GM19025 (cell line): ENCODE measurements around the gene SMAD7.
A peak's percentile ranks its signal among the peaks of the same experiment; 100 is the strongest.

Source experiments
- ATAC-seq: cut with Tn5 transposase; IDR thresholded peaks from one replicate; pipeline ENCODE4 v1.9.1; 2021; ENCODE audit warnings: mild to moderate bottlenecking, low read depth, moderate library complexity; ENCODE audit not compliant: unreplicated experiment

SMAD7 gene

DNA sequence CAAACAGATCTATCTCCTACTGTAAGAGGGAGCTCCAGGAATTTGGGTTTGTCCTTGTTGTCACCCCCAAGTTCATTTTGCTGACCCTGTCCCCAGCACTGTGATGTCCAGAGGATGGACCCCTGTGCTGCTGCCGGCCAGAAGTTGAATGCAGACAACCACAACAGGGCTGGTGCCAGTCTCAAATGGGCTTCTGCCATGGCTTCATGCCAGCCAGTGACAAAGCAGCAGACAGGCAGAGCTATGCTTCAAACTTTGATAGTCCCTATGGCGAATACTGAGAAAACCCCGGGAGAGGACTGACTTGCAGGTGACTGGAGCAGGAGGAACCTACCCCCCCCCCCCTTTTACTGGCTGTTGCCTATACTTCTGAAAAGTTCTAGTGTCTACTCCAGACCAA lies 3.2 kb downstream of the SMAD7 start:
- ATAC-seq = no peak

DNA sequence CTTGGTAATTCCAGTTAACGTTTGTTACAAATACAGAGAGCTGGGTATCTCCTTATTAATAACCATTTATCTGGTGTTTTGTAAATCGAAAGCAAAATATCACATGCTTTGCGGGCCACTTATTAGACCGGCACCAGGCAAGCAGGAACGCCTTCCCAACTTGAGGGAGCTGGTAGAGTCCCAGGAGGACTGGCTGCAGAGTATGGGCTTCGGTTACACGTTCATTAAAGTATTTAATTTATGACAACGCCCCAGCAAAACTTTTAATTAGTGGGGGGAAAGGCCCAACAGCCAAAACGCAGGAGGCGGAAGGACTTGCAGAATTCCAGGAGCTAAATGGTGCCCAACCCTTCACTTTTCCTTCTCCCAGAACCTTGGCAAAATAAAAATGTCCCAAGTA lies 3.7 kb downstream of the SMAD7 start:
- no peak for ATAC-seq

DNA sequence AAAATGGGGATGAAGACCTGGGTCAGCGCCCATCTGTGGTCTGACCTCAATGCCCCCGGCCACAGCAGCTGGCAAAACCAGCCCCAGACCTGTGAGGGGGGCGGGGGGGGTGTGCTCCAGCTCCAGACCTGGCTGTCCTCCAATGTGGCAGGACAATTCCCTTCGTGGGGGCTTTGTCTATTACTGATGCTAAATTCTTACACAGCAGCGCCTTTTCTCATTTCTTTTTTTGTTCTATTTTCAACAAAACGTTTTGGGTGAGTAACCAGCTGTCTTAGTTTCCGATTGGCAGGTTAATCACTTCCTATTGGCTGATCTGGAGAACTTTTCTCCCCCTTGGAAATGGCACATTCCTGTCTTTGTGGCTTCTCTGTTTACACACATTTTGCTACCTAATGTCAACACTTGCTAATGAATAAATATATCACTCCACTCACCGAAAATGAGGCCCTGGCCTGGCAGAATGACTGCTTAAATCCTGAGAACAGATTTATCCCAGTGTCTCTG lies 4.4 kb downstream of the SMAD7 start:
- ATAC-seq = no peak

DNA sequence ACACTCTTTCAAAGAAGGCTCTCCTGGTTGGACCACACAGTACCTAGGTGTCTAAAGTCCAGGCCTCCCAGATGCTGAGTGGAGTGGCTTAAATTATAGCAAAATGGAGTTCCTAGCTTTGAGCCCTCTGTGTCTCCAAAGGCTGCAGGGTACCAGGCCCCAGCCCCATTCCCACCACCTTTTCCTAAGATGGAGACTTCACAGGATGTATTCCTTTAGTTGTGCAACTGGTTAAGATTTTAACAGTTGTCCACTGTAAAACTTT lies 4.9 kb downstream of the SMAD7 start:
- ATAC-seq = no peak

DNA sequence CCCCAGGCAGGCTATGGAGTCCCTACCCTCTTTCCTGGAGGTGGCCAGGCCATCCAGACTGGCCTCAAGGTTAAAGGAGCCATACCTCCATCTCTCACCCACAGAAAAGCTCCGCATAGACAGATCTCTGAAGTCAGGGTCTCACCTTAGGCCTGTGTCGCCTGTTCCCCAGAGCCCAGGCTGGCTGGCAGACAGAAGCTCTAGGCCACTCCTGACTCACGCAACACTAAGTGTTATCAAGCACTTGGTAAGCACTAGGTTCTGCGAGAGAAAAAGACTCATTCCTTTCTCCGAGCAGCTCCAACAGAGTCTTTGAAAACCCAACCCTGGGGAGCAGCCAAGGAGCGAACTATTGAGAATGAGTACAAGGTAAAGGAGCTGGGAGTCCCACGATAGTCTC lies 6.1 kb downstream of the SMAD7 start:
- no peak for ATAC-seq

DNA sequence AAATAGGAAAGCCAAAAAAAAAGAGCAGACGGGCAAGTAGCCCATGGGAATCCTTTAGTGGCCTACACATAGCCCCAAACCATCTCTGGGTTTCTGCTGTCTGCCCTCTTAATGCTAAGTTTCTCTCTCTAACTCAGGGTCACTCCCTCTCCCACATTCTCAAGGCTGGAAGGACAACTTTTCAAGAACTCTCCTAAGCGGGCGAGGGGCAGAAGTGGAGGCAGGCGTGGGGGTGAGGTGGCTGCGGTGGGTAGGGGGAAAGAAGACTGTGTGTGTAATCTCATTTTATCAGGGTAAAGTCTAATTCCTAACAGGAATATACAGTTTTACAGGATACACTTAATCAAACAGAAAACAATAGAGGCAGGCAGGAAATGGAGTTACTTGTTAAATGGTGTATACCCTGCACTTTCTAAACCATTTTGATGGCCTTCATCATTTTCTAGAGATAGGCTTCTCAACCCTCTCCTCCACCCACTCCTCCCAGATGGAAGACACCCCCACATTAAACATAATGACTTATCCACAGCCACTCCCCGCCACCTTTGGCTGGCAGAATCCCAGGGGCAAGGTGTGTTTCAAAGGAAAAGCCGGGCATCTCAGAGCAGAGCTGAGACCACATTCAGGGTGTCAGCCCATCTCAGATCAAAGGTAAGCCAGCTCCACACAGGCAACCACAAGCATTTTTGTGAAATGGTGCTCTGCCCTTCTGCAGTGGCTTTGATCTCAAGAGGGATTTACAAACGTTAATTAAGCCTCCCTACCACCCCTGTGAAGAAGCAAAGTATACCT lies 6.8 kb downstream of the SMAD7 start:
- no peak for ATAC-seq

DNA sequence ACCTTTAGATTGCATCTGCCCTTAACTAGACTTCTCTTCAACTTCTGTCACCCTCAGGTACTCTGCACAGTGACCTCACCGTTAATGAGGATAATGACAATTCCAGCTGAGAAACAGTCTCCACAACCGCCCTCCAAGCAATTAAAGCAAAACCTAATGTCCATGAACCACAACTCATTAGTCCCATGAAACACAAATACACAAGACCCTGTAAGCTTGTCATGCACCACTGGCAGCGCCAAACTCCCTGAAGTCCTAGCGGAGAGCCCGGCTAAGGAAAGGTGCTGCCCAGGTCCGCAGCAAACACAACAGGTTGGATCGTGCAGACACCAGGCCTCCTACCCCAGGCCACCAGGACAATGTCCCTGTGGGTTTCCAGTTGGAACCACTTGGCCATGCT lies 7.4 kb downstream of the SMAD7 start:
- ATAC-seq = no peak

DNA sequence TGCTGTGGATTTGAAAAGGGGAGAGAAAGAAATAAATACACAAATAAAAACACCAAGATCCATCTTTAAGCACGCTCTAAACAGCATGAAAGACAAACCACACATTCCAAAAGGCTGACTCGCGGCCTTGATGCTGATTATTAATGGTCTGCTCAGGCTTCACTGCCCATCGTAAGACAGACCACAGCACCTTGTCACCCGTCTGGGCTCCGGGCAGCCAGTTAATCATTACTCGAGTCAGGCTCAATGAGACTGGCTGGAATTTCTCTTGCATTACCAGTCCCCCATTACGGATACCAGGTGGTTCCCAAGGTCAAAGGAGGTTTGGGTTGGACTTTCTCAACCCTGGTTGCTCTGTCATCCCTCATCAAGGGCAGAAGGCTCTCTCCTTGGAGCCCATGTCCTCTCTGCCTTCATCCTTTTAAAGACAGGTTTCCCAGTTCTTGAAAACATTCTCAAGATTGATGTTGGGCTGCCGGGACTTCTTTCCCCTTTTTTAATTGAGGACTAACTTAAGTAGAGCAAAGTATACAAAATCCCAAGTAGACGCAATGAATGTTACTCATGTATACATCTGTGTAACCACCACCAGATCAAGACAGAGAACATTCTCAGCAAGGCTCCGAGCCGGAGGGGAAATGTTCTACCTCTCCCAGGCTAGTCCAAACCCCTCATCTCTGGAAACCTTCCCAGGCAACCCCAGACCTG lies 8.1 kb downstream of the SMAD7 start:
- ATAC-seq = no peak

DNA sequence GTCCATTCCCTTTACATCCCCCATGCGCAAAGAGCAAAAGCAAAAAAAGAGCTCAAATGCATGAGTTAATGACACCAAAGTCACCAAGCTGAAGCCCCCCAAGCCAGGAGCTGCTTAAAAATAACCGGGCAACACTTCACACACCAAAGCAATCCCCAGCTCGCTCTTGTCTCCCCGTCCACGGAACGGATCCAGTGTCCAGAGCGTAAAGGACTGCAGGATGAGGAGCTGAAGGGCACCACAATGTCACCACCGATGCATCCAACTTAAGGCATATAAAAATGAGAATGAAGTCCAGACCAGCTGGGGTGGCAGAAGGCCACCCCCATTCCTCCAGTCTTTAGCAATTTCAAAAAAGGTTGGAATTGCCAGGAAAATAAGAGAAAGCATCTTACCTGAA lies 8.7 kb downstream of the SMAD7 start:
- ATAC-seq = no peak

DNA sequence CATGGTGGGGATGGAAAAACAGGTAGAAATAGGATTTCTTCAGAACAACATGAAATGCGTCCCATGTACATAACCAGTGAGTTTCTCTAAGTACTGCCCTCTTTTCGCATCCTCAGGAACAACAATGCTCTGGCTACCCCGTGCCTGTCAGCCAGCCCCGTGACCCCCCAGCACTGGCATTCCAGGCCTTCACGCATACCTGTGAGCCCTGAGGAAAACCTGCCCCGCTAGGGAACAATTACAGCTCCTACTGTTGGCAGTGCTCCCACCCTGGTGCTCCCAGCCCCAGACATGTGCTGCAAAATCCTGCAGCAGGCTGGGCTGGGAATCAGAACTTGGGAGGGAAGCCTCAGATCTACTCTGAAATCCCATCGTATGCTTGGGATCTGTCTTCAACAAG lies 9.1 kb downstream of the SMAD7 start:
- ATAC-seq = no peak

DNA sequence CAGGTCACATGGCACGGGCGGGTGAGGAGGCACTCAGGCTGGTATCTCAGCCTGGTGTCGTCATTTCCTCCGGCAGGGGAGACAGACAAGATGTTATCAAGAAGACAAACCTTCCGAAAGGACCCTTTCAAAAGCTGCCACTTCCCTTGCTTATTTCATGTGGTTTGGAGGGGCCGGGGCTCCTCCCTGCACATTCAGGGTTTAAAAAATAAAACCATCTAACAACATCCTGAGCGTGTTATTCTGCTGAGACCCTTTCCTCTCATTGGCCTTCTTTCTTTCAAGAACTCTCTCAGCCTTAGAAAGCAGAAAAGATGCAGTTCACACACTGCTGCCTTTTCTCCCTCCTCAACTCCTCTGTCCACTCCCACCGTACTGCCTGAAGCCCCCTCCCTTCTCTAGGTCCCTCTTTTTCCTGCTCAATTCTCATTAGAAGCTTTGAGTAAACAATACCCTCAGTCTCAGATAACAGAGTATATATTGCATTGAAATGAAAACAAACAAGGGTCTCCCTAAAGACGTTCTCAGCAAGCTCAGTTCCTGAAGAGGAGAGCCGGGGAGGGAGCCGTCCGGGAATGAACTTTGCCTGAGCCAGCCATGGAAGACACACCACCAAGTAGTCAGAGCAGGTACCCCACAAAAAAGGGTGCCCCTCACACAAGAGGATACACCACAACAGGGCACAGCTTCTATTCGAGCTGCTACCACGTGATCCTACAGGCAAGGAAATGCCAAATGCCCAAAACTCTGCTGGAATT lies 9.7 kb downstream of the SMAD7 start:
- ATAC-seq = peak; percentile 55

DNA sequence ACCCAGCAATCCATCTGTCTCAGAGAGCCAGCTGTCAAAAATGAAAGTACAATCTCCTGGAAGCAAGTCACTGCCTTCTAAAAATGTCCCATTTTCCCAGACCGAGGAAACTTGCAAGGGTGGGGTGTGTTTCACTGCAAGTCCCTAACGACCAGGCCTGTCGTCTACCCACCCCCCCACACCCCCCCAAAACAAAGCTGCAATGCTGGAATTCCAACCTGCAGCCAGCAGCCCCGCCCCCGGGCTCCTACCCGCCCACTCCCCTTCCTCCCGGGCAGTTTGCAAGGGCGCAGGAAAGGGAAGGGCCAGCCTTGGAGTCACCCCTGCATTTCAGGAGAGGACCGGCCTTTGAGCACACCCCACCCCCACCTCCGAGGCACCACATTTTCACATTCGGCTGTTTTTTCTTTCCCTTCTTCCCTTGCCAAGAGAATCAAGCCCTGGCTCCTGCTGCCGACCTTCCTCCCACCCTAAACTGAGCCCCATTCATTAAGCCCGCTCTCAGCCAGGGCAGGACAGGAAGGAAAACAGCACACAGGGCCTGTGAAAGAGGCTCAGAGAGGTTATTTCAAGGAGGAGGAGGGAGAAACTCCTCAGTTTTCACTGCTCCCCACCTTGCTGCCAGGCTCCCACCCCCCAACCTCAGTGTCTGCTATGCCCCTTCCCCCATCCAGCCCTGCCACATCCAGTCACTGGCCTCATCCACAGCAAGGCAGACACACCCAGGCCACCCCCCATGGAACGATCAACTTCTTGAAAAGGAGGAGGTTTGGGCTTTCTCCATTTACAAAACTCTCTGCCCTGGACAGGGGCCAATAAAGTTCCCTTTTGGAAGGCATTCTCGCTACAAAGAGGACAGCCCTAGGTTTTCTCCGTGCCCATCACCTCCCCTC lies 11.3 kb downstream of the SMAD7 start:
- no peak for ATAC-seq

DNA sequence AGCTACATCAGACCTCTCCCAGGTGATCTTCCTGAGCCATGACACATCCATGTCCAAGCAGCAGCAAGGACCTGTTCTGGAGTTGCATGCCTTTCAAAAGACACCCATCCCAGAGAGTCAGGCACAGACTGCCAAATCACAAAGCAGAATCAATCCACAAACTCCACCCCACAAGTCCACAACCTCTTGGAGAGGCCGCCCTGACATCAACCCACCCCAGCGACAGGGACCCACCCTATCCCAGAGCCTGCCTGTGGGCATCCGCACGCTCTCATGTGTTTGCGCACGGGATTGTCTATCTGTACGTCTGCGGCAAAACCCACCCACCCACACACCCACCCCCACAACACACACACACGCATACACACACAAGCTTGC lies 11.9 kb downstream of the SMAD7 start:
- no peak for ATAC-seq

DNA sequence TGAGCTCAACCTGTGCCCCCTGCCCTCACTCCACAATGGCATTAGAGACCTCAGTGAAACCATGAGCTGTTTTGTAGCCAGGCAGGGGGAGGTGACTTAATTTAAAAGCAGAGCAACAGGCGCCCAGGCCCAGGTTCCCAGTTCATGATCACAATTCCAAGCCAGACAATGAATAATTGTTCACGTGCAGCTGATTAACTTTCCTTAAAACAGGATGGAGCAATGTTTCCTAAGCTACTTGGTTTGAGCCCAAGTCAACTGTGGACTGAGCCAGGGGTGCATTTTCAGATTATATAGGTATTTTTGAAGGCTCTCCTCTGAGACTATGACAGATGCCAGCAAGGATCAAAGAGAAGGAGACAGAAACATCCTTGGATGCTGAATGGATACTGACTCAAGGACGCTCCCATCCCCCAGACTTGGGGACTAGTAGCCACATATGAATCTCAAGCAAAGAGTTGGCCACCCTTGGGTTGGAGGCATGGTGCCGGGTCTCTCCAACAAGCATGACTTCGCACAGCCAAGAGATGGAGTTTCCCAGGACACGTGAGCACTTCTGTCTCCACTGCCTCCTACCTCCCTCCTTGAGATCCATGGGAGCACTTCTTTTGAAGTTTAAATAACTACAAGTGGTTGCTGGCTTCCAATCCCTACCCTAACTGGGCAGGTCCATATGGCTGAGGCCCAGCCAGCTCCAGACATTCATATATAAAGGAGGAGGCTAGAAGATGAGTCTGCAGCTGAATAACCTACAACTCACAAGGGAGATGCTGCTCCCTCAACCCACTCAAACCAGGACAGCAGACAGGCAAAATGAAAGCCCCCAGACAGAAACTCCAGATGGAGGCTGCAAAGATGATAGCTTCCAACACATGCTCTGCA lies 12.7 kb downstream of the SMAD7 start:
- no peak for ATAC-seq

DNA sequence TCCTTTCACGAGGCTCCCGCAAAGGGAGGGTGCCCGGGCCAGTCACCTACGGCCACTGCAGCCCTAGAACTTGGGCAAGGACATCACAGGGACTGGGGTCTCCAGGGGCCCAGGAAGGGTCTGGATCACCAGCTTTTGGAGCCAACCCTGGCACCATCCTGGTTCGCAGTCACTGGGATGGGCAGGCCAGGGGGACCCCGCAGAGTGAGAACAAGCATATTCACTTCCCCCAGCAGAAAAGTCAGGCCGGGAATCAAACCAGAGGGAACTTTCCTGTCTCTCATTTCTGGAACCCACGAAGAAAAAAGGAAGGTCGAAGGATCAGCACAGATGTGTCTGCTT lies 15.4 kb downstream of the SMAD7 start:
- no peak for ATAC-seq

DNA sequence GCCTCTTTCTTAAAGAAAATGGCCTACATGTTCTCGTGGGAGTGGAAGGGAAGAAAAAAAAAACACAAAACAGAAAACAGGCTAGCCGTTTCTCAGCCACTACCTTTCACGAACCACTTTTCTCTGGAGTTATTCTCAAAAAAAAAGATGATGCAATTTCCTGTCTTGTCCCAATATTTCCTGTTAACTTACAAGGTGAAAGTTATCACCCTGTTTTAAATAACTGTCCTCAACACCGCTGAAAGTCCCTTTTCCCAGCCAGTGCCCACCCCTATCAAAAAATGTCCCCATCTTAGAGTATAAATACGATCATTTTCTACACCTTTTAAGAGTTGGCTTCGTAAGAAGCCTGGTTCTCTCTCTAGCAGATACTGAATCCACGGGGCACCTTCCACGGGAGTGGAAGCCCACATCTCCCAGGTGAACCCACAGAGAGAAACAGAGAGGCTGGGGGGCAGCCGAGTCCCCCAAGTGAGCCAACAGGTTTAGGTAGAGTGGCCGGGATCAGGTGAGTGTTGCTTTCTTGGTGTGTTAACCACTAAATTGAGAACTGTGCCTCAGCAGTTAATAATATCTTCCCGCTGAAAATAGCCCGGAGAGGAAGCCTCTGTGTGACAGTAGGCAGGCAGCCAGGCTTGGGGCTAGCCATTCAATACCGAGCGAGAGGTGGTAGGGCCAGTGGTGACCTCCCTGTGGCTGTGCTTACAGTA lies 15.9 kb downstream of the SMAD7 start:
- peak; percentile 45 for ATAC-seq

DNA sequence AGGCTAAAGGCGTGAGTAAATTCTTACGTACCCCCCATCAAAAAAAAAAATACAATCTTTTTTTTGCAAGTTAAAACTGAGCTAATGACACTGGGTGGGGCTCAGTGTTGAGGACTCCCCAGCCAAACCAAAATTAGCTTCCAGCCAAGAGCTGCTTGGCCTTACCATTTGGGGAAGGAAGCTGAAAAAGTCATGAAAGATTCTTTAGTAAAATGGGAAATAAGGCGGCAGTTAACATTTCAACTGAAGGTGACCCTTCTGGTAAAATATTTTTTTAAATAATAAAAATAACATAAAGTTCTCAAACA lies 16.4 kb downstream of the SMAD7 start:
- ATAC-seq = no peak

DNA sequence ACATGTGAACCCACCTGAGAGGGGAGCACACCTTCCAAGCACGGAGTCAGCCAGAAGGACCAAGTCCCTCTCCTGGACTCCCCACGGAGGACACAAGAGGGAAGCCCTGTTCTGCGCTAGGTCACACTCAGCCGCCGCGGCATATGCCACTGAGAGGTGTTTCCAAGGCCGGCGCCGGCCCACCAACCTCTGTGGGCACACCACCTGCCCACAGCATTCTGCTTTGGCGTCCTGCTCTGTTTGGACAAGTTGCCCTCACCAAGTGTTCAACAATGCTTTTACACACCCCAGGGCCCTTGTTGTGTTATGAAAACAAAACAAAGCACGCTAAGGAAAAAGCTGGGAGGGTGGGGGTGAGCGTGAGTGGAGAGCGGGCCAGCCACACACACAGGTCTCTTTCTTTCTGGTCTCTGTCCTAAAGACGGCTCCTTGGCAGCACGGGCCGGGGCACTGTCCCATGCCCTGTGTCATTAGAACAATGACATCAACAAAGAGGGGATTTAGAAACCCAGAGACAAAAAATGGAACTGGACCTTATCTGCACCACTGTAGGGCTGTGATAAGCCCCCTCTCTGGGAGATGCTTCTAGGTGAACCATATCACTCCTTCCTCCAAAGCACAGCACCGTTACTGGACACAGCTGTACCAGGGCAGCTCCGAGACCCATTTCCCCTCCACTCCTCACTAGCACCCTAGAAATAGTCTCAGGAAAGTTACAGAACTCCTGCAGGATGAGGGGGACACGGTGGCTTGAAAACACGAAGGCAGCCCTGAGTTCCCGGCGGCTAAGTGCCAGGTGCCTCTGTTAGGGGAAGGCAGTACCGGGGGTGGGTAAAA lies 17.0 kb downstream of the SMAD7 start:
- no peak for ATAC-seq
